MV-4-11 (cell line): Measurements from ENCODE around the gene SNX33.
"Not testable (repeated sequence)": the region's sequence is repeated elsewhere in the genome, so short reads cannot be mapped to it uniquely, and the experiment has no call there.

ENCODE experiments used
- DNase-seq: peaks from one replicate; lab custom pipeline; 2025; lab: John Stamatoyannopoulos, UW

The SNX33 gene

GRCh38 chr15:75683646-75684312, 36.1 kb downstream of the SNX33 start:
- peak; percentile 37 for DNase-seq

GRCh38 chr15:75684648-75685047, 36.9 kb downstream of the SNX33 start:
- DNase-seq: no peak

- no peak for DNase-seq
Measured at GRCh38 chr15:75685195-75685594, 37.5 kb downstream of the SNX33 start.

GRCh38 chr15:75686212-75686642, 38.5 kb downstream of the SNX33 start:
- peak; percentile 66 for DNase-seq

DNA sequence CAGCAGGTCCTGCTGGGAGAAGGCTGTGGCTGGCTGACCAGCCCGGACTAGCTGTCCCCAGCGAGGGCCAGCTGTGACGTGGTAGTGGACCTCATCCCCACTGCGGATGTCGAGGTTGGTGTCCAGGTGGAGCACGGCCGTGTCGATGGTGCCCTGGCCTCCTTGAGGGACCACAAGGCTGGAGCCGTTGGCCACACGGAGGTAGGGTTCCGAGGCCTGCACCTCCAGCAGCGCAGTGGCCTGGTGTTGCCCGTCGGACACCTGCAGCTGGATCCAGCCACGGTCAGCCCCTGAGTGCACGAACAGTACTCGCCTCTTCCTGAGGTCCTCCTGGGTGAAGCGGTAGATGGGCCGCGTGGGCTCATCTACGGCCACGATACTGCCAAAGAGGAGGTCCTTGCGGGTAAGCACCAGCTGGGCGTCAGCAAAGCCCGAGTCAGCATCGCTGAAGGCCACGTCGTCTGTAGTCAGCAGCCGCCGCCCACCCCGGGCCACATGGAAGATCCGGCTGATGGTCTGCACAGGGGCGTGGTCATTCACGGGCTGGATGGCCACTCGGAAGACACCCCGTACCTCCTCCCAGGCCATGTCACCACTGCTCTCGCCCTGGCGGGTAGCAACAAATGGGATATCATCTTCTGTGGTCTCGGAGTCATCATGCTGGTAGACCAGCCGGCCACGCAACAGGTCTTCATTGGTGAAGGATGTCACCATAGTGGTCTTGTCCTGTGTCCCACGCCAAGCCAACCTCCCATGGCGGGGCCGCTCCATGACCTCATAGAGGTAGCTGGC, 40.0 kb downstream of the SNX33 start:
- no peak for DNase-seq

DNA sequence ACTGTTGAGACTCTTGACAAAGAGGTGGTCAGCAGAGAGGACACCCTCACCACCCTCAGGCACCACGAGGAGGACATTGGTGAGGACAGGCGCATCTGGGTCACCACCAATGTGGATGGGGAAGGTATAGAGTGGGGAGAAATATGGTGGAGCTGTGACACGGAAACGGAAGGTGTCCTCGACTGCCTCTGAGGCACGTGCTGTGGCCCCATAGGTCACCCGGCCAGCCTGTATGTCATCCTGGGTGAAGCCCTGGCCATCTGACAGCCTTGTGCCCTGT, 40.5 kb downstream of the SNX33 start:
- no peak for DNase-seq

DNA sequence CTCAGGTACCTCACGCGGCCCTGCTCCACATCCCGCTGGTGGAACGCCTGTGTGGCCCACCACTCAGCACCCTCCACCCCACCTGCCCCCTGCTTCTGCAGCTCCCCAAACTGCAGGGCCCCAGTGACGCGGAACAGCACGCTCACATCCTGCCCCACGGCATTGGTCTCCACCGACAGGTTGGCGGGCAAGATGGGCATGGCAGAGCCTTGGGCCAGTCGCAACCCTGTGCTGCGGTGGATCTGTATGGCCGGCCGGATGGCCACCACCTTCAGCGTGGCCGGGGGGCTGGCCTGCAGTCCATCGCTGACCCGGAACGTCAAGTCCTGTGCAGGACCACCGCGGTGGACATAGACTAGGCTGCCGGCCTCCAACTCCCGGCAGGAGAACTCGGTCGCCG, 41.1 kb downstream of the SNX33 start:
- no peak for DNase-seq

DNA sequence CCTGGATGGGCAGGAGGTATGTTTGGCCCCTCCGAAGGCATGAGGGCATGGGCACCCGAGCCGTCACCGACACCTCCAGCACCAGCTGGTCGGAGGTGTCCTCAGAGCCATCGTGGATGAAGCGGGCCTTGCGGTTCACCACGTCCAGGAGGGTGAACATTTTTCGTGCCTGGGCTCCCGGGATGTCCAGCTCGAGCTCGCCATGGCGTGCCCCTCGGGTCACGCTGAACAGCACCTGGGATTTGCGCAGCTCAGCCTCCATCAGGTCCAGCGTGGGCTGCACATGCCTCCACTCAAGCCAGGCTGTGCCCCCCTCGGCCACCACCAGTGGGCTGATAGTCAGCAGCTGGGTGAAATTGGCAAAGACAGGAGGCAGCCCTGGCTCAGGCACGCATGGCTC, 41.7 kb downstream of the SNX33 start:
- not testable (repeated sequence) for DNase-seq

GRCh38 chr15:75692311-75692710, 44.6 kb downstream of the SNX33 start:
- DNase-seq: peak; percentile 84

GRCh38 chr15:75693028-75693427, 45.3 kb downstream of the SNX33 start:
- DNase-seq: not testable (repeated sequence)

- DNase-seq: no peak
Measured at GRCh38 chr15:75693501-75694240, 46.0 kb downstream of the SNX33 start.

GRCh38 chr15:75694241-75695182, 46.8 kb downstream of the SNX33 start:
- DNase-seq: peak; percentile 96

DNA sequence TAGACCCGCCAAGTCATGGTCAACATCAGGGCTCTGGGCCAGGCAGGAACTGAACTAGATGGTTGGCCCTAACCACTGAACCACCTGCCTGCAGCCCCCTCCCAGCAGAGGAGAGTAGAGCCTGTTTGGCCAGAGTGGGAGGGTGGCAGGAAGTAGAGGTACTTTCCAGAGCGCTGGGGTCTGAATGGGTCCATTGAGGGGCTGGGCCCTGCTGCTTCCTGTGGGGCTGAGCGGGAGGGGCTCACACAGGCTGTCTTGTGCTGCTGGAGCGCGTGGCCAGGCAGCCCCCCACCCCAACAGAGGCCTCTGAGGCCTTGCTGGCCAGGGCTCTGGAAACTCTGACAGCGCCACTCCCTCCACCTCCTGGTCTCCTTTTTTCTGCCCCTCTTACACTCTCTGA, 47.5 kb downstream of the SNX33 start:
- no peak for DNase-seq

- DNase-seq: peak; percentile 31
Measured at GRCh38 chr15:75695634-75696310, 48.1 kb downstream of the SNX33 start.

GRCh38 chr15:75696311-75696720, 48.6 kb downstream of the SNX33 start:
- DNase-seq: peak; percentile 63

DNA sequence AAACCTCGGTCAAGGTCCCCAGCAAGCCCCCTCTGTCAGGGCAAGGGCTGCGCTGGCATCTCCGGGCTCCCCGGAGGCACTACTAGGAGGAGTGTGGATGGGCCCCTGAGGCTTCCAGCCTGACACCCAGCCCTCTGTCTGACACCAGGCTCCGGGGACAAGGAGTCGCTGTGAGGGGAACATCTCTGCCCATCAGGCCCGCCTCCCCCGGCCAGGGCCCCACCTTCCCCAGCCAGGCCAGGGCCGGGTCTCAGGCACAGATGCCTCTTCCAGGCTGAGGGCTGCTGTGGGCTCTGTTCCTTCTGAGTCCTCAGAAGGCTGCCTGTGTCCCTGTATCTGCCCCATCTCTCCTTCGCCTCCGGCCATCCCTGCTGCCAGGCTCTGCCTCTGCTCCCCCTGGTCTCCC, 49.1 kb downstream of the SNX33 start:
- no peak for DNase-seq

DNA sequence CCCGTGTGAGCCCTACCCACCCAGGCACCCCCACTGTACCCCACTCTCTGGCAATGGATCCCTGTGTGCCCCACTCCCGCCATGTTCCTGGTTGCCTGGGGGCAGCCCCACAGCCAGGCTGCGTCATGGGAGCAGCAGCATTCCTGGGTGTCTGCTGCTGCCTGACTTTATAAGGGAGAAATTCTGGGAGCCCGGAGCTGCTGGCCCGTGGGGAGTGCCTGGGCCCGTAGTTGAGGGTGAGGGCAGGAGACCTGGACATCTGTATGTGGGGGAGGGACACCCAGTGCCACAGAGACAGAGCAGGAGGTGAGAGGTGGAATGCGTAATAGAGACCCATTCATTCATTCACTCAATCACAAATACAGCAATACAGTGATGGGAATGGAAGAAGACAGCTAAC, 49.8 kb downstream of the SNX33 start:
- no peak for DNase-seq

DNA sequence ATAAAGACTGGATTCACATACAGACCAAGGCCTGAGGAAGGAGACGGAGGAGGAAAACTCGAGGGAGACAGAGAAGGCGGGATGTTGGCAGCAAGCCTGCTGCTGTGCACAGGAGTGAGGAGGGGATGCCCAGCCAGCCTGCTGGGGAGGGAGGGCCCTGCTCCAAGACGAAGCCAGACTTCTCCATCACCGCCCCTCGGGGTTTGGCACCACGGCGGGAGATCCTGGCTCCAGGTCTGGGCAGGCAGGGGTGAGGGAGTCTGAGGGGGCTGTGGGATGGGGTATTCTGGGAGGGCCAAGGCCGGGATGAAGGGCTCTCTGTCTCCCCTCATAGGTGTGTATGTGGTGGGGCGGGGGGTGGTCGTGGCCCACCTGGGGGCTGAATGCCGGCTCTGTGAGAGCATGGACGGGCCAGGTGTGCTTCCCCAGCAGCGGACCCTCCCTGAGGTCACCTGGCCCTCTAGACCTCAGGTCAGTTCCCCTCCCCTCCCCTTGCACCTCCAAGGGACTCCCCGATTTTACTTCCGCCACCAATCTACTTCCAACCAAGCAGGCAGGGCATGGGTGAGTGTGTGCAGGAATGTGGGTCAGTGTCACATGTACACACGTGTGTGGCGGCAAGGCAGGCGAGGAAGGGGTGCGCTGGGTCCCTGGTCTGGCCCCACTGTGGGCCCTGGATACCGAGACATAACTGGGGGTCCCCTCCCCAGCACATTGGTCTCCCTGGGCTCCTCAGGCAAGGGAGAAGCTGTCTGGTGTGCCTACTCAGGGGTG, 50.4 kb downstream of the SNX33 start:
- DNase-seq: not testable (repeated sequence)

DNA sequence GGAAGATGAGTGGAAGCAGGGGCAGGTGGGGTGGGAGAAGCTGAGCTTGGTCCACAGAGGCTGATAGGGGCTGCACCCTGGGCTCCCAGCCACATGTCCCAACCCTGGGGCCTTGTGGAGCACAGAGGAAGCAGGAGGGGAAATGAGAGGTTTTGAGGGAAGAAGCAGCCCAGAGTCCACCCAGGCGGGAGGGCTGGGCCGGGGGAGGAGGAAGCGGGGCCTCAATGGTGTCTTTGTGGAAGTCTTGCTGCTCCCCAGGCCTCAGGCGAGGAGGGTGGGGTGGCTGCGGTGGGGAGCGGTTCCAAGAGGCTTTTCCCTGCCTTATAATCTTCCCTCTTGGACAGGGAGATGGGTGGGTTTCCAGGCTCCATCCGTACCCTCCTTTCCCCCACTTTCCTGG, 51.8 kb downstream of the SNX33 start:
- peak; percentile 77 for DNase-seq
